CD4-positive, alpha-beta T cell treated with Interleukin-17A for 4 hours (primary cell): ENCODE data around the gene SHOC1.
A peak's percentile ranks its signal among the peaks of the same experiment; 100 is the strongest.
"Not testable (repeated sequence)": the region's sequence is repeated elsewhere in the genome, so short reads cannot be mapped to it uniquely, and the experiment has no call there.

Source experiments
- DNase-seq: peaks from one replicate; pipeline ENCODE4 v3.0.0-alpha.2; 2020; ENCODE audit warnings: mixed read lengths

SHOC1 gene

GRCh38 chr9:111804636-111805035 lies 9.9 kb upstream of the SHOC1 start:
- DNase-seq: no peak

GRCh38 chr9:111803924-111804323 lies 9.2 kb upstream of the SHOC1 start:
- DNase-seq: no peak

- no peak for DNase-seq
These were observed 5.3 kb upstream of the SHOC1 start for GRCh38 chr9:111799915-111800526.

GRCh38 chr9:111799506-111799905 lies 4.8 kb upstream of the SHOC1 start:
- DNase-seq: no peak

- no peak for DNase-seq
These were observed 4.0 kb upstream of the SHOC1 start for GRCh38 chr9:111798786-111799185.

GRCh38 chr9:111795557-111795839 lies 761 bp upstream of the SHOC1 start:
- DNase-seq: no peak

GRCh38 chr9:111791821-111792220 lies 2.9 kb downstream of the SHOC1 start:
- DNase-seq: not testable (repeated sequence)

- no peak for DNase-seq
These were observed 4.9 kb downstream of the SHOC1 start for GRCh38 chr9:111789881-111790280.

- DNase-seq: no peak
These were observed 10.9 kb downstream of the SHOC1 start for GRCh38 chr9:111783857-111784256.

GRCh38 chr9:111783424-111783823 lies 11.3 kb downstream of the SHOC1 start:
- no peak for DNase-seq

GRCh38 chr9:111766066-111766465 lies 28.7 kb downstream of the SHOC1 start:
- DNase-seq: no peak

- DNase-seq: no peak
These were observed 32.2 kb downstream of the SHOC1 start for GRCh38 chr9:111762556-111762955.

- DNase-seq: peak; percentile 63
These were observed 34.7 kb downstream of the SHOC1 start for GRCh38 chr9:111759762-111760639.

- DNase-seq: no peak
These were observed 39.9 kb downstream of the SHOC1 start for GRCh38 chr9:111754800-111755199.

- DNase-seq: no peak
These were observed 42.3 kb downstream of the SHOC1 start for GRCh38 chr9:111752455-111752854.
